Activated naive CD4-positive, alpha-beta T cell treated with anti-CD3 and anti-CD28 coated beads, Interleukin-2, amount 10 ng/mL, durations not matched to agents 7 days and 5 days (primary cell): ENCODE results near the gene PCDHA5.
A peak's percentile ranks its signal among the peaks of the same experiment; 100 is the strongest.
"Not testable (repeated sequence)": the region's sequence is repeated elsewhere in the genome, so short reads cannot be mapped to it uniquely, and the experiment has no call there.

Source experiments
- CTCF ChIA-PET: fragments of 350-600 bp; sonication (Branson Sonifier 250); formaldehyde crosslinking; loops from one replicate; lab custom pipeline; 2021; ENCODE audit warnings: antibody characterized with exemption; lab: Charles Lee
- DNase-seq: peaks from one replicate; pipeline ENCODE4 v3.0.0-alpha.2; 2020
- H3K27ac Mint-ChIP-seq: one replicate; pipeline ENCODE4 v1.8.0; 2021; ENCODE audit warnings: mild to moderate bottlenecking, moderate library complexity, mixed read lengths
- H3K27me3 Mint-ChIP-seq: one replicate; pipeline ENCODE4 v1.8.0; 2021; ENCODE audit warnings: mild to moderate bottlenecking, mixed read lengths
- H3K36me3 Mint-ChIP-seq: one replicate; pipeline ENCODE4 v1.8.0; 2021; ENCODE audit warnings: mixed read lengths
- H3K4me1 Mint-ChIP-seq: one replicate; pipeline ENCODE4 v1.8.0; 2021; ENCODE audit warnings: mixed read lengths
- H3K4me3 Mint-ChIP-seq: one replicate; pipeline ENCODE4 v1.8.0; 2021; ENCODE audit warnings: mild to moderate bottlenecking, moderate library complexity, mixed read lengths
- H3K9me3 Mint-ChIP-seq: one replicate; pipeline ENCODE4 v1.8.0; 2021; ENCODE audit warnings: mixed read lengths

Gene PCDHA5

GRCh38 chr5:140835622-140836510, 14.5 kb downstream of the PCDHA5 start:
- no peak for DNase-seq
- CTCF ChIA-PET: no interaction called here
- peaks cover 26% of the 10 kb centered on the region for H3K9me3 Mint-ChIP-seq
- H3K36me3 Mint-ChIP-seq: no peaks in the 10 kb centered on the region
- no peaks in the 10 kb centered on the region for H3K4me1 Mint-ChIP-seq
- no peak overlapping the region for H3K4me3 Mint-ChIP-seq
- peaks cover 10% of the 10 kb centered on the region for H3K27me3 Mint-ChIP-seq
- peak overlapping the region; percentile 33 for H3K27ac Mint-ChIP-seq

DNA sequence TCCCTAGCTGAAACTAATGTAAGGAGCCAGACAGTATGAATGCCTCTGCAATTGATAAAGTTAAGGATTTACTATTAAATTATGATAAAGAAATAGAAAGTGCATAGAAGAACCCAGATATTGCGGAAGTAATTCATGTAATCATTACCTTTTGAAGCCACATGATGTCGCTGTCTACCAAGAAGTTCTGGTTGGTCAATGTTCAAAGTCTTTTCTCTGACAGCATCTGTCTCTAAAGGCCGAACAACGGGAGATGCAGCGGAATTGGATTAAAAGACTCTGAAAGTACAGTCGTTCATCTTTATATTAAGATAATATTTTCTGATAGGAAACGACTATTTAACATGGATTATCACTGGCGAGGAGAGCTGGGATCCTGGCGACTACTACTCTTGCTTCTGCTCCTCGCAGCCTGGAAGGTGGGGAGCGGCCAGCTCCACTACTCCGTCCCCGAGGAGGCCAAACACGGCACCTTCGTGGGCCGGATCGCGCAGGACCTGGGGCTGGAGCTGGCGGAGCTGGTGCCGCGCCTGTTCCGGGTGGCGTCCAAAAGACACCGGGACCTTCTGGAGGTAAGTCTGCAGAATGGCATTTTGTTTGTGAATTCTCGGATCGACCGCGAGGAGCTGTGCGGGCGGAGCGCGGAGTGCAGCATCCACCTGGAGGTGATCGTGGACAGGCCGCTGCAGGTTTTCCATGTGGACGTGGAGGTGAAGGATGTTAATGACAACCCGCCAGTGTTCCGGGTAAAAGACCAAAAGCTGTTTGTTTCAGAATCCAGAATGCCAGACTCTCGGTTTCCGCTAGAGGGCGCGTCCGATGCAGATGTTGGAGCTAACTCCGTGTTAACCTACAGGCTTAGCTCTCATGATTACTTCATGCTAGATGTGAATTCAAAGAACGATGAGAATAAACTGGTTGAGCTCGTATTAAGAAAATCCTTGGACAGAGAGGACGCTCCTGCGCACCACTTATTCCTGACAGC, 19.9 kb downstream of the PCDHA5 start, which contains the start of gene PCDHA8:
Gene PCDHA8 (plus strand): TSS at position 210 of the 985 bp plus-strand sequence. CDS start 135 bp downstream, at position 345.
- Mint-ChIP-seq H3K4me3 (no peak within 1 kb of the TSS), H3K27ac (peak within 1 kb of the TSS; percentile 42), H3K36me3 (no peaks in the 10 kb centered on the region)

GRCh38 chr5:140842798-140843733, 21.7 kb downstream of the PCDHA5 start:
- DNase-seq: no peak
- H3K4me1 Mint-ChIP-seq: no peaks in the 10 kb centered on the region
- CTCF ChIA-PET: no interaction called here
- H3K27me3 Mint-ChIP-seq: peaks cover 4% of the 10 kb centered on the region
- H3K36me3 Mint-ChIP-seq: no peaks in the 10 kb centered on the region
- no peak overlapping the region for H3K4me3 Mint-ChIP-seq
- peaks cover 27% of the 10 kb centered on the region for H3K9me3 Mint-ChIP-seq
- no peak overlapping the region for H3K27ac Mint-ChIP-seq

More for the DNA sequence above, 19.9 kb downstream of the PCDHA5 start, which contains the start of gene PCDHA8:
- H3K9me3 Mint-ChIP-seq: peaks cover 21% of the 10 kb centered on the region
- no peaks in the 10 kb centered on the region for H3K4me1 Mint-ChIP-seq
- no peak for DNase-seq
- CTCF ChIA-PET: interaction anchor here (0.5 to 1.5 kb wide), 5 partner anchors 18 to 557 kb away, joined by 3 read pairs; no protein-coding TSS in a partner anchor
- H3K27me3 Mint-ChIP-seq: peaks cover 4% of the 10 kb centered on the region

- H3K4me3 Mint-ChIP-seq, CTCF ChIA-PET, DNase-seq, H3K27ac Mint-ChIP-seq, H3K27me3 Mint-ChIP-seq, H3K36me3 Mint-ChIP-seq, H3K4me1 Mint-ChIP-seq: not testable (repeated sequence)
- H3K9me3 Mint-ChIP-seq: peaks cover 15% of the 10 kb centered on the region
Measured at GRCh38 chr5:140848139-140849102, 27.0 kb downstream of the PCDHA5 start, which contains the start of gene PCDHA9. PCDHA9 (plus strand) TSS chr5:140848382; CDS start chr5:140848496, 114 bp downstream.

GRCh38 chr5:140849831-140850634, 28.6 kb downstream of the PCDHA5 start:
- H3K27me3 Mint-ChIP-seq, H3K4me3 Mint-ChIP-seq, CTCF ChIA-PET, DNase-seq, H3K27ac Mint-ChIP-seq, H3K9me3 Mint-ChIP-seq, H3K4me1 Mint-ChIP-seq, H3K36me3 Mint-ChIP-seq: not testable (repeated sequence)

DNA sequence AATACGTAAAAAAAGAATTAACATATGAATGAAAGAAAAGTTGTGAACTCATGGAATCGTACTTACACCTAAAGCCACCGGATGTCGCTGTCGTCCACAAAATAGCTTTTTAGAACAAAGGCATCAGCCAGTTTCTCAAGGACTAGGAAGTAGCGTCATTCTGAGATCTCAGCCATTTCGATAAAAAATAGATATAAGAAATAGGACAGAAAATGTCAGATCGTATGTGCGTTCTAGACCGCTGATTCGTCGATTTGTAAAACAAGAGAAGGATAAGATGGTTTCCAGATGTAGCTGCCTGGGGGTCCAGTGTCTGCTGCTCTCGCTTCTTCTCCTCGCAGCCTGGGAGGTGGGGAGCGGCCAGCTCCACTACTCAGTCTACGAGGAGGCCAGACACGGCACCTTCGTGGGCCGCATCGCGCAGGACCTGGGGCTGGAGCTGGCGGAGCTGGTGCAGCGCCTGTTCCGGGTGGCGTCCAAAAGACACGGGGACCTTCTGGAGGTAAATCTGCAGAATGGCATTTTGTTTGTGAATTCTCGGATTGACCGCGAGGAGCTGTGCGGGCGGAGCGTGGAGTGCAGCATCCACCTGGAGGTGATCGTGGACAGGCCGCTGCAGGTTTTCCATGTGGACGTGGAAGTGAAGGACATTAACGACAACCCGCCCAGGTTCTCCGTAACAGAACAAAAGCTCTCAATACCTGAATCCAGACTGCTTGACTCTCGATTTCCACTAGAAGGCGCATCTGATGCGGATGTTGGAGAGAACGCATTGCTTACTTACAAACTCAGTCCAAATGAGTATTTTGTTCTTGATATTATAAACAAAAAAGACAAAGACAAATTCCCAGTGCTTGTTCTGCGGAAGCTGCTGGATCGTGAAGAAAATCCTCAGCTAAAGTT, 34.6 kb downstream of the PCDHA5 start, which contains the start of gene PCDHA10:
Gene PCDHA10 (plus strand): TSS at position 126 of the 903 bp plus-strand sequence. CDS start 152 bp downstream, at position 278.
- Mint-ChIP-seq H3K4me1 (no peaks in the 10 kb centered on the region), H3K9me3 (peaks cover 20% of the 10 kb centered on the region), H3K27me3 (peaks cover 4% of the 10 kb centered on the region), H3K4me3 (no peak within 1 kb of the TSS), H3K27ac (peak within 1 kb of the TSS; percentile 28), H3K36me3 (no peaks in the 10 kb centered on the region)
- DNase-seq: no peak
- CTCF ChIA-PET: interaction anchor here (1.0 kb wide), 1 partner anchor 13 kb away, joined by 3 read pairs; no protein-coding TSS in a partner anchor

DNA sequence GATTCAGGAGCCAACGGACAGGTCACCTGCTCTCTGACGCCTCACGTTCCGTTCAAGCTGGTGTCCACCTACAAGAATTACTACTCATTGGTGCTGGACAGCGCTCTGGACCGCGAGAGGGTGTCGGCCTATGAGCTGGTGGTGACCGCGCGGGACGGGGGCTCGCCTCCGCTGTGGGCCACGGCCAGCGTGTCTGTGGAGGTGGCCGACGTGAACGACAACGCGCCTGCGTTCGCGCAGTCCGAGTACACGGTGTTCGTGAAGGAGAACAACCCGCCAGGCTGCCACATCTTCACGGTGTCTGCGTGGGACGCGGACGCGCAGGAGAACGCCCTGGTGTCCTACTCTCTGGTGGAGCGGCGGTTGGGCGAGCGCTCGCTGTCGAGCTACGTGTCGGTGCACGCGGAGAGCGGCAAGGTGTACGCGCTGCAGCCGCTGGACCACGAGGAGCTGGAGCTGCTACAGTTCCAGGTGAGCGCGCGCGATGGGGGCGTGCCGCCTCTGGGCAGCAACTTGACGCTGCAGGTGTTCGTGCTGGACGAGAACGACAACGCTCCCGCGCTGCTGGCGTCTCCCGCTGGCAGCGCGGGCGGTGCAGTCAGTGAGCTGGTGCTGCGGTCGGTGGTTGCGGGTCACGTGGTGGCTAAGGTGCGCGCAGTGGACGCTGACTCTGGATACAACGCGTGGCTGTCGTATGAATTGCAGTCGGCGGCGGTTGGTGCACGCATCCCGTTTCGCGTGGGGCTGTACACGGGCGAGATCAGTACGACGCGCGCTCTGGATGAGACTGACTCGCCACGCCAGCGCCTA, 36.0 kb downstream of the PCDHA5 start:
- H3K36me3 Mint-ChIP-seq: no peaks in the 10 kb centered on the region
- CTCF ChIA-PET: no interaction called here

DNA sequence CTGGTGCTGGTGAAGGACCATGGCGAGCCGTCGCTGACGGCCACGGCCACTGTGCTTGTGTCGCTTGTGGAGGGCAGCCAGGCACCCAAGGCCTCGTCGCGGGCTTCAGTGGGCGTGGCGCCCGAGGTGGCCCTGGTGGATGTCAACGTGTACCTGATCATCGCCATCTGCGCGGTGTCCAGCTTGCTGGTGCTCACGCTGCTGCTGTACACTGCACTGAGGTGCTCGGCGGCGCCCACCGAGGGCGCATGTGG, 36.5 kb downstream of the PCDHA5 start:
- Mint-ChIP-seq H3K36me3 (no peaks in the 10 kb centered on the region), H3K4me3 (no peak overlapping the region), H3K27ac (no peak overlapping the region), H3K27me3 (peaks cover 7% of the 10 kb centered on the region), H3K9me3 (peaks cover 28% of the 10 kb centered on the region), H3K4me1 (no peaks in the 10 kb centered on the region)
- no peak for DNase-seq
- CTCF ChIA-PET: no interaction called here

More for the DNA sequence above, 36.0 kb downstream of the PCDHA5 start:
- Mint-ChIP-seq H3K27ac (peak overlapping the region; percentile 35), H3K4me1 (no peaks in the 10 kb centered on the region), H3K4me3 (no peak overlapping the region), H3K9me3 (peaks cover 30% of the 10 kb centered on the region), H3K27me3 (peaks cover 4% of the 10 kb centered on the region)
- DNase-seq: no peak

GRCh38 chr5:140862441-140863295, 41.3 kb downstream of the PCDHA5 start:
- Mint-ChIP-seq H3K4me1 (no peaks in the 10 kb centered on the region), H3K36me3 (no peaks in the 10 kb centered on the region), H3K4me3 (no peak overlapping the region), H3K27ac (no peak overlapping the region), H3K27me3 (peaks cover 3% of the 10 kb centered on the region), H3K9me3 (peaks cover 17% of the 10 kb centered on the region)
- DNase-seq: no peak
- CTCF ChIA-PET: no interaction called here
